ENCODE results near the gene CABLES1.

Gene CABLES1

DNA sequence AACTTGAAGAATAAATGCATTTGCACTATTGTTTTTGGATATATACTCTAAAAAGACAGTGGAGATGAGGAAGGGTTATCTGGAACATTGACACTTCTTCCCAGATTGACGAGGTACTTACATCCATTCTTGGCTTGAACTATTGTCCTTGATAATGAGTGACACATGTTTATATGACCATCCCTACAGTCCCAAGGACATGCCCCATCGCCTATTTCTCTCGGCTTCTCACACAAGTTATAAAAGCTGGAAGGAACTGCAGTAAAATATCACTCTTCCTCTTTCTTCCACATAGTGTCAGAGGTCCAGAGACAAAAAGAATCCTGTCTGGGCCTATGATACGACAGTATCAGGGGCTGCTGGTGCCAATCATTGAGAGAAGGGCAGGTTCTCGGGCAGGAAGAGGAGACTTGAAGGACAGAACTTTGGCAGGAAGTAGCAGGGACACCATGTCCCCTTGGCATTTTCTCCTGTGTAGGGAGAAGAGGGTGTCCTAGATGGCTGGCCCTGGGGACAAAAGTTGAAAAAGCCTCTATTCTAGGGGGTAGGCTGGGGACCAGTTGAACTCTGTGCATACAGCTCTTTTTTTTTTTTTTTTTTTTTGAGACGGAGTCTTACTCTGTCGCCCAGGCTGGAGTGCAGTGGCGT, 5.8 kb upstream of the CABLES1 start:
- DNase-seq, result no peak
- H3K27me3 ChIP-seq (ENCODE audit: insufficient read depth, low read depth, severe bottlenecking), result no peaks in the 10 kb centered on the region
- H3K36me3 ChIP-seq, result no peaks in the 10 kb centered on the region
- TF ChIP-seq, protein P1, sequence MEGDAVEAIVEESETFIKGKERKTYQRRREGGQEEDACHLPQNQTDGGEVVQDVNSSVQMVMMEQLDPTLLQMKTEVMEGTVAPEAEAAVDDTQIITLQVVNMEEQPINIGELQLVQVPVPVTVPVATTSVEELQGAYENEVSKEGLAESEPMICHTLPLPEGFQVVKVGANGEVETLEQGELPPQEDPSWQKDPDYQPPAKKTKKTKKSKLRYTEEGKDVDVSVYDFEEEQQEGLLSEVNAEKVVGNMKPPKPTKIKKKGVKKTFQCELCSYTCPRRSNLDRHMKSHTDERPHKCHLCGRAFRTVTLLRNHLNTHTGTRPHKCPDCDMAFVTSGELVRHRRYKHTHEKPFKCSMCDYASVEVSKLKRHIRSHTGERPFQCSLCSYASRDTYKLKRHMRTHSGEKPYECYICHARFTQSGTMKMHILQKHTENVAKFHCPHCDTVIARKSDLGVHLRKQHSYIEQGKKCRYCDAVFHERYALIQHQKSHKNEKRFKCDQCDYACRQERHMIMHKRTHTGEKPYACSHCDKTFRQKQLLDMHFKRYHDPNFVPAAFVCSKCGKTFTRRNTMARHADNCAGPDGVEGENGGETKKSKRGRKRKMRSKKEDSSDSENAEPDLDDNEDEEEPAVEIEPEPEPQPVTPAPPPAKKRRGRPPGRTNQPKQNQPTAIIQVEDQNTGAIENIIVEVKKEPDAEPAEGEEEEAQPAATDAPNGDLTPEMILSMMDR (IDR thresholded peaks at IDR 0.05; ENCODE audit: low read depth, low read length), result no peak
- no peaks in the 10 kb centered on the region for H3K9me3 ChIP-seq (ENCODE audit: severe bottlenecking)
- H3K4me3 ChIP-seq (ENCODE audit: low read depth, low read length), result no peak overlapping the region
- no peak overlapping the region for H3K27ac ChIP-seq

DNA sequence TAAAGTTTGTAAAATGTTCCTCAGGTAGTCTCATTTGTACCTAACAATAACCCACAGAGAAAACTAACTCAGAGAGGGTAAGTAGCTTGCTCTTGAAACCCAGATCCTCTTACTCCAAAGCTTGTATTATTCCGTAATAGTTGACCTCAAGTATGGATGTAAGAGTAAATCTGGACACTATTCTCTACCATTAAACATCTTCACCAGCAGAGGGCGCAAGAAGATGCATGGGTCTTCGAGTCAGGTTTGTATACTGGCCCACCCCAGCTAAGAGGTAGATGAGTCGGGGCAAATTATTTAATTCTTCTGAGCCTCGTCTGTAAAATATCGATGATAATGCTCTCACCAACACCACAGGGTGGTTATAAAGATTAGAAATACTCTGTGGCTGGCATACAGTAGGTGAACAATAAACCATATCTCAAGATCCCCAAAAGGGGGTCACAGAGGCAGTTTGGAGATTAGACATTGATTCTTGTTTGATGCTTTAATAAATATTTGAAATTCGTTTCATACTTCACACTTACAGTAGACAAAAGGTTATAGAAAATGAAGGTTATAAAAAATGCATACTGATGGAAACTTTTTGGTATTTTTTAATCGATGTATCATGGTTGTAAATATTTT, 3.5 kb upstream of the CABLES1 start:
- Histone ChIP-seq H3K27me3 (ENCODE audit: insufficient read depth, low read depth, severe bottlenecking) (peaks cover 6% of the 10 kb centered on the region), H3K36me3 (no peaks in the 10 kb centered on the region), H3K27ac (no peak overlapping the region), H3K4me3 (ENCODE audit: low read depth, low read length) (no peak overlapping the region), H3K9me3 (ENCODE audit: severe bottlenecking) (no peaks in the 10 kb centered on the region)
- TF ChIP-seq, protein P1 (IDR thresholded peaks at IDR 0.05; ENCODE audit: low read depth, low read length), result peak; percentile 49
- DNase-seq, result peak; percentile 67

DNA sequence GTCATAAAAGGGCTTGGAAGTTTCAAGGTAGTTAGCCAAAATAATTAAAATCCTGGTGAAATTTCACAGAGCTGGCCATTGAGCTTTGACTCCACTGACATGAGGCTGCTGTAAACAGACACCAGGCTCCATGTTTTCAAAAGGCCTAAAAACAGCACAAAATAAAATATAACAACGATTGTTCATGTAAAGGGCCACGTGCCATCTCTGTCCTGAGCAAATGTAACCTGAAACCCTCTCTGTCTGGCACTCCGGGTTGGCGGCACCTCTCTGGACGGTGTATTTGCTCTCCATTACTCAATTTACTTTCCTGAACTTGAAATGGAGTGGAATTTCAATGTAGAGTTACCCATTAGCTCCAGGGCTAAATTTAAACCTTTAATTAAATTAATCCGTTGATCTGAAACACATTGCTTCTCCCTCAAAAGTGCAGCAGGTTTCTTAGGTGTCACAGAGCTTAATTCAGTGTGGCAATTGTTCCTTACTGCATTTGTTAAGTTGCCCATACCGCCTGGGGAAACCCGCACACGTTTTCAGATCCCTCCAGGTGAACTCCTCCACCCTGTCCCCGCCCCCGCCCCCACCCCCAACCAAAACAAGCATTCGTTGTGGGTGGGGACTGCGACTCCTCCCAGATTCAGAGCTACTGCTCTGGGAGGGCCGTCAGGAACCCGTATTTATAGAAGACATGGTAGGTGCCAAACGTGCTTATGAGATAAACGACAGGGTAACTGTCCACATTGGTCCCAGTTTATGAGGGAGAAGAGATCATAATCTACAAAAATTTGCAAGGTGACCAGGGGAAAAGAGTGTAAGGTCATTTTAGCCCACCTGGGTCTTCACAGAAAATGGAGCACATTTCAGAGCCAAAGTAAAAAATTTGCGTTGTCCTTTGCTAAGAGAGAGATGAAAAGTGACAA, 1.2 kb upstream of the CABLES1 start:
- no peaks in the 10 kb centered on the region for H3K36me3 ChIP-seq
- H3K27ac ChIP-seq, result no peak overlapping the region; the same call in 1 of the 2 replicates
- peak overlapping the region; percentile 59 for H3K4me3 ChIP-seq (ENCODE audit: low read depth, low read length)
- DNase-seq, result peak; percentile 61
- TF ChIP-seq, protein P1 (IDR thresholded peaks at IDR 0.05; ENCODE audit: low read depth, low read length), result no peak
- peaks cover 8% of the 10 kb centered on the region for H3K27me3 ChIP-seq (ENCODE audit: insufficient read depth, low read depth, severe bottlenecking)
- no peaks in the 10 kb centered on the region for H3K9me3 ChIP-seq (ENCODE audit: severe bottlenecking)

DNA sequence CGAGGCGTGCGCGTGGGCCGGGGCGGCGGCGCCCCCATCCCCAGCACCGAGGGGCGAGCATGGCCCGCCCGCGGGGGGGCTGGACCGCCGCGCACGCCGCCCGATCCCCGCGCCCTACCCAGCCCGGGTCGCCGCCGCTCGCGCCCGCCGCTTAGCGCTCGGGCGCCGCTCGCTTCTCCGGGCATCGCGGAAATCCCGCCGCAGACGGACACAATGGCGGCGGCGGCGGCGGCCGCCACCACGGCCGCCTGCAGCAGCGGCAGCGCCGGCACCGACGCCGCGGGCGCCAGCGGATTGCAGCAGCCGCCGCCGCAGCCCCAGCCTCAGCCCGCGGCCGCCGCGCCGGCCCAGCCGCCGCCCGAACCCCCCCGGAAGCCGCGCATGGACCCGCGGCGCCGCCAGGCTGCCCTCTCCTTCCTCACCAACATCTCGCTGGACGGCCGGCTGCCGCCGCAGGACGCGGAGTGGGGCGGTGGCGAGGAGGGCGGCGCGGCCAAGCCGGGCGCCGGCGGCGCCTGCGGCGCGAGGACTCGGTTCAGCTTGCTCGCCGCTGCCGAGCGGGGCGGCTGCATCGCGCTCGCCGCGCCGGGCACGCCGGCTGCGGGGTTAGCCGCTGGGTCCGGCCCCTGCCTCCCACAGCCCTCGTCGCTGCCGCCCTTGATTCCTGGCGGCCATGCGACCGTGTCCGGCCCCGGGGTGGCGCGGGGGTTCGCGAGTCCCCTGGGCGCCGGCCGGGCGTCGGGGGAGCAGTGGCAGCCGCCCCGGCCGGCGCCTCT, 453 bp downstream of the CABLES1 start:
- peaks cover 8% of the 10 kb centered on the region for H3K27me3 ChIP-seq (ENCODE audit: insufficient read depth, low read depth, severe bottlenecking)
- no peaks in the 10 kb centered on the region for H3K9me3 ChIP-seq (ENCODE audit: severe bottlenecking)
- peak; percentile 27 for DNase-seq
- no peaks in the 10 kb centered on the region for H3K36me3 ChIP-seq
- peak overlapping the region; percentile 25; the same call in 1 of the 2 replicates for H3K27ac ChIP-seq
- H3K4me3 ChIP-seq (ENCODE audit: low read depth, low read length), result peak overlapping the region; percentile 59
- TF ChIP-seq, protein P1 (IDR thresholded peaks at IDR 0.05; ENCODE audit: low read depth, low read length), result no peak

DNA sequence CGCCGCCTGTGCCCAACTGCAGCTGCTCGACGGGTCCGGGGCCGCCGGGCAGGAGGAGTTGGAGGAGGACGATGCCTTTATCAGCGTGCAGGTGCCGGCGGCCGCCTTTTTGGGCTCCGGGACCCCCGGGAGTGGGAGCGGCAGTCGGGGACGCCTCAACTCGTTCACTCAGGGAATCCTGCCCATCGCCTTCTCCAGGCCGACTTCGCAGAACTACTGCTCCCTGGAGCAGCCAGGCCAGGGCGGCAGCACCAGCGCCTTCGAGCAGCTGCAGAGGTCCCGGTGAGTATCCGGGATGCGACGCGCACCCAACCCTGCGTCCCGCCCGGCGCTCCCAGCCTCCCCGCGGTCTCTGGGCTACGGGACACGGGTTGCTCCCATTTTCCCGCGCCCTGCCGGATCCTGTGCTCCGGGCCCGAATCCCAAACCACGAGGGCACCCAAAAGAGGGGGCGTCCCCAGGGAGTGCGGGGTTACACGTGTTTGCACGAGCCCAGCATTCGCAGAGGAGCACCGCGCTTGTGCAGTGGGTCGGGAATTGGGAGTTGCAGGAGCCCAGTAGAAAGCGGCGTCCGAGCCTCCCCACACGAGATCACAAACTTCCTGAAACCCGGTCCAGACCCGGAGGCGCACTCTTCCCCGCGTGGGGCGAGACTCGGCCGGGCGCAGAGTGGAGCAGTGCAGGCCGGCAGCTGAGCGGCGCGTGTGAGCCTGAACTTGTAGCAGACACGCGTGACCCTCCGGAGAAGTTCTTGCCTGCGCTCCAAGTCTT, 1.2 kb downstream of the CABLES1 start:
- Histone ChIP-seq H3K4me3 (ENCODE audit: low read depth, low read length) (peak overlapping the region; percentile 46), H3K27me3 (ENCODE audit: insufficient read depth, low read depth, severe bottlenecking) (peaks cover 8% of the 10 kb centered on the region), H3K36me3 (no peaks in the 10 kb centered on the region), H3K27ac (no peak overlapping the region), H3K9me3 (ENCODE audit: severe bottlenecking) (no peaks in the 10 kb centered on the region)
- DNase-seq, result peak; percentile 25
- TF ChIP-seq, protein P1 (IDR thresholded peaks at IDR 0.05; ENCODE audit: low read depth, low read length), result no peak

Data from WERI-Rb-1 (cell line).